ENCODE measurements around the gene SEMA3G. TPM values are rescaled to one million over a fixed set of nuclear protein-coding genes. Genes with fewer than 3 reads are reported as not detected.

Gene SEMA3G
- total RNA-seq, 3 donors from 2014 or later (not counting 1 experiment from before 2014, with no cell fraction given) = 0.07 to 0.55 TPM; not detected in 1

DNA sequence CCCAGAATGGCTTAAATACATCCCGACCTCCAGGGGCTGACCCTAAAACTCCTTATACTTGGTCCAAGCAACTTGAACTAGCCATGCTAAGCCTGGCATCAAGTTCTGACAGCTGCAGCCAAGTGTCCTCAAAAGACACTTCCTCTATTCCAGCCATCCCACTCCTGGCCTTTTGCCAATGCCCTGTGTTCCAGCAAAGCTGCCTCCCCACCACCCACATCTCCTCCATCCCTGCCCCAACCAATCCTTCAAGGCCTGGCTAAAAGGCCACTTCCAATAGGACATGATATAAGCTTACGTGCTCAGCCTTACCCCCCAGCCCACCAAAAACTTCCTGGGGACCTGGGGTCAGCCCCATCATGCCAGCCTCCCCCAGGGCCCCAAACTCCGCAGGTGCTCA lies 40.9 kb downstream of the SEMA3G start:
- no peaks in the 10 kb centered on the region for H3K9me3 ChIP-seq (ENCODE audit: control insufficient read depth, insufficient read depth, low read length)
- no peak overlapping the region for H3K4me3 ChIP-seq (ENCODE audit: low read length)
- ATAC-seq (no peak), DNase-seq (no peak)
- intact Hi-C loops (cut with micrococcal nuclease) = no loop called here
- H3K4me1 Mint-ChIP-seq = peaks cover 12 to 22% of the 10 kb centered on the region in 2 donors
- no peaks in the 10 kb centered on the region for H3K27me3 ChIP-seq (ENCODE audit: control insufficient read depth, insufficient read depth, low read length)
- H3K9me3 Mint-ChIP-seq = no peaks in the 10 kb centered on the region
- WGBS (ENCODE audit: insufficient coverage) = 96% methylated on average over 3 of the region's 3 CpGs
- H3K27me3 Mint-ChIP-seq (ENCODE audit: low read depth in 2 of 2) = no peaks in the 10 kb centered on the region
- peaks cover 15% of the 10 kb centered on the region for H3K4me1 ChIP-seq (ENCODE audit: control insufficient read depth, insufficient read depth, low read length)
- H3K4me3 Mint-ChIP-seq = no peak overlapping the region
- TF ChIP-seq, protein P1, sequence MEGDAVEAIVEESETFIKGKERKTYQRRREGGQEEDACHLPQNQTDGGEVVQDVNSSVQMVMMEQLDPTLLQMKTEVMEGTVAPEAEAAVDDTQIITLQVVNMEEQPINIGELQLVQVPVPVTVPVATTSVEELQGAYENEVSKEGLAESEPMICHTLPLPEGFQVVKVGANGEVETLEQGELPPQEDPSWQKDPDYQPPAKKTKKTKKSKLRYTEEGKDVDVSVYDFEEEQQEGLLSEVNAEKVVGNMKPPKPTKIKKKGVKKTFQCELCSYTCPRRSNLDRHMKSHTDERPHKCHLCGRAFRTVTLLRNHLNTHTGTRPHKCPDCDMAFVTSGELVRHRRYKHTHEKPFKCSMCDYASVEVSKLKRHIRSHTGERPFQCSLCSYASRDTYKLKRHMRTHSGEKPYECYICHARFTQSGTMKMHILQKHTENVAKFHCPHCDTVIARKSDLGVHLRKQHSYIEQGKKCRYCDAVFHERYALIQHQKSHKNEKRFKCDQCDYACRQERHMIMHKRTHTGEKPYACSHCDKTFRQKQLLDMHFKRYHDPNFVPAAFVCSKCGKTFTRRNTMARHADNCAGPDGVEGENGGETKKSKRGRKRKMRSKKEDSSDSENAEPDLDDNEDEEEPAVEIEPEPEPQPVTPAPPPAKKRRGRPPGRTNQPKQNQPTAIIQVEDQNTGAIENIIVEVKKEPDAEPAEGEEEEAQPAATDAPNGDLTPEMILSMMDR (IDR thresholded peaks at IDR 0.05) = no peak
- no peak overlapping the region for H3K27ac ChIP-seq (ENCODE audit: low read length)
- no peaks in the 10 kb centered on the region for H3K36me3 Mint-ChIP-seq
- peaks cover 77% of the 10 kb centered on the region for H3K36me3 ChIP-seq (ENCODE audit: control insufficient read depth, insufficient read depth, low read length)
- H3K27ac Mint-ChIP-seq = no peak overlapping the region

- DNase-seq (no peak), ATAC-seq (no peak)
- WGBS (ENCODE audit: insufficient coverage) = 98% methylated on average over 19 of the region's 19 CpGs
- H3K9me3 Mint-ChIP-seq = no peaks in the 10 kb centered on the region
- no peaks in the 10 kb centered on the region for H3K27me3 ChIP-seq (ENCODE audit: control insufficient read depth, insufficient read depth, low read length)
- H3K27ac Mint-ChIP-seq = no peak overlapping the region
- no peak overlapping the region for H3K27ac ChIP-seq (ENCODE audit: low read length)
- no peaks in the 10 kb centered on the region for H3K27me3 Mint-ChIP-seq (ENCODE audit: low read depth in 2 of 2)
- TF ChIP-seq, protein P1 (IDR thresholded peaks at IDR 0.05) = no peak
- H3K4me3 ChIP-seq (ENCODE audit: low read length) = no peak overlapping the region
- no peaks in the 10 kb centered on the region for H3K36me3 Mint-ChIP-seq
- H3K4me1 ChIP-seq (ENCODE audit: control insufficient read depth, insufficient read depth, low read length) = peaks cover 9% of the 10 kb centered on the region
- H3K4me3 Mint-ChIP-seq = no peak overlapping the region
- no peaks in the 10 kb centered on the region for H3K9me3 ChIP-seq (ENCODE audit: control insufficient read depth, insufficient read depth, low read length)
- peaks cover 75% of the 10 kb centered on the region for H3K36me3 ChIP-seq (ENCODE audit: control insufficient read depth, insufficient read depth, low read length)
- intact Hi-C loops (cut with micrococcal nuclease) = no loop called here
- H3K4me1 Mint-ChIP-seq = peaks cover 6 to 16% of the 10 kb centered on the region in 2 donors
Observed at GRCh38 chr3:52403271-52403841, 41.5 kb downstream of the SEMA3G start.

GRCh38 chr3:52402706-52403270 lies 42.1 kb downstream of the SEMA3G start:
- no peaks in the 10 kb centered on the region for H3K27me3 ChIP-seq (ENCODE audit: control insufficient read depth, insufficient read depth, low read length)
- Mint-ChIP-seq H3K4me1 (peaks cover 0 to 11% of the 10 kb centered on the region in 2 donors), H3K4me3 (no peak overlapping the region), H3K27me3 (ENCODE audit: low read depth in 2 of 2) (no peaks in the 10 kb centered on the region), H3K27ac (no peak overlapping the region), H3K9me3 (no peaks in the 10 kb centered on the region), H3K36me3 (no peaks in the 10 kb centered on the region)
- intact Hi-C loops (cut with micrococcal nuclease) = no loop called here
- WGBS (ENCODE audit: insufficient coverage) = 97% methylated on average over 11 of the region's 11 CpGs
- TF ChIP-seq, protein P1 (IDR thresholded peaks at IDR 0.05) = no peak
- ATAC-seq = no peak
- no peak for DNase-seq
- peaks cover 71% of the 10 kb centered on the region for H3K36me3 ChIP-seq (ENCODE audit: control insufficient read depth, insufficient read depth, low read length)
- no peak overlapping the region for H3K27ac ChIP-seq (ENCODE audit: low read length)
- no peaks in the 10 kb centered on the region for H3K9me3 ChIP-seq (ENCODE audit: control insufficient read depth, insufficient read depth, low read length)
- H3K4me3 ChIP-seq (ENCODE audit: low read length) = no peak overlapping the region
- peaks cover 8% of the 10 kb centered on the region for H3K4me1 ChIP-seq (ENCODE audit: control insufficient read depth, insufficient read depth, low read length)

- Histone ChIP-seq H3K9me3 (ENCODE audit: control insufficient read depth, insufficient read depth, low read length) (no peaks in the 10 kb centered on the region), H3K27ac (ENCODE audit: low read length) (no peak overlapping the region), H3K27me3 (ENCODE audit: control insufficient read depth, insufficient read depth, low read length) (no peaks in the 10 kb centered on the region), H3K4me3 (ENCODE audit: low read length) (no peak overlapping the region), H3K36me3 (ENCODE audit: control insufficient read depth, insufficient read depth, low read length) (peaks cover 69% of the 10 kb centered on the region), H3K4me1 (ENCODE audit: control insufficient read depth, insufficient read depth, low read length) (peaks cover 8% of the 10 kb centered on the region)
- TF ChIP-seq, protein P1 (IDR thresholded peaks at IDR 0.05) = no peak
- H3K4me3 Mint-ChIP-seq = no peak overlapping the region
- intact Hi-C loops (cut with micrococcal nuclease) = no loop called here
- WGBS (ENCODE audit: insufficient coverage) = 97% methylated on average over 16 of the region's 16 CpGs
- H3K27me3 Mint-ChIP-seq (ENCODE audit: low read depth in 2 of 2) = no peaks in the 10 kb centered on the region
- H3K9me3 Mint-ChIP-seq = no peaks in the 10 kb centered on the region
- ATAC-seq (no peak), DNase-seq (no peak)
- peaks cover 0 to 8% of the 10 kb centered on the region in 2 donors for H3K4me1 Mint-ChIP-seq
- H3K36me3 Mint-ChIP-seq = no peaks in the 10 kb centered on the region
- H3K27ac Mint-ChIP-seq = no peak overlapping the region
Observed at GRCh38 chr3:52402101-52402521, 42.8 kb downstream of the SEMA3G start.
